SK-N-SH (cell line): ENCODE results near the gene ABHD2. TPM values are rescaled to one million over a fixed set of nuclear protein-coding genes. Genes with fewer than 3 reads are reported as not detected.

Source experiments
- CTCF ChIA-PET: fragments of 300-600, 350-600 bp; formaldehyde crosslinking; extraction: SDS; loops from one replicate; lab custom pipeline; 2021; lab: Yijun Ruan, JAX
- POLR2A ChIA-PET: fragments of 350-600 bp; sonication (Branson Sonifier 250); formaldehyde crosslinking; extraction: SDS; loops from one replicate; lab custom pipeline; 2020; ENCODE audit warnings: antibody characterized with exemption, inconsistent platforms; lab: Yijun Ruan, JAX
- DNase-seq: peaks from one replicate; pipeline ENCODE4 v3.0.0; 2012
- H2AFZ ChIP-seq: fragments of 200-600 bp; sonication (generic); 2 replicates; pipeline ENCODE4 v1.8.1; 2016; ENCODE audit warnings: antibody characterized with exemption, mild to moderate bottlenecking, low read depth
- H3F3A ChIP-seq: fragments of 200-600 bp; sonication (generic); replicated peaks from 2 replicates; pipeline ENCODE3; 2016; ENCODE audit warnings: antibody characterized with exemption, mild to moderate bottlenecking; ENCODE audit not compliant: insufficient read depth
- H3K27ac ChIP-seq, 2 experiments: fragments of 200-500 bp in 1 of 2; fragments of 200-600 bp in 1 of 2; sonication (Bioruptor generic) in 1 of 2; sonication (generic), shearing (Covaris generic) in 1 of 2; 2 replicates each; pipeline versions ENCODE4 v1.5.1 to v1.6.1; 2014 to 2016; ENCODE audit warnings: low read depth in 2 of 2, inconsistent platforms in 1 of 2, low read length in 1 of 2, mild to moderate bottlenecking in 1 of 2, mixed read lengths in 1 of 2
- H3K27me3 ChIP-seq: fragments of 200-600 bp; sonication (generic), shearing (Covaris generic); 2 replicates; pipeline ENCODE4 v1.6.1; 2016; ENCODE audit warnings: mixed run types; ENCODE audit not compliant: insufficient read depth
- H3K36me3 ChIP-seq, 2 experiments: fragments of 200-500 bp in 1 of 2; fragments of 200-600 bp in 1 of 2; sonication (Bioruptor generic) in 1 of 2; sonication (generic) in 1 of 2; replicated peaks in 1 of 2; 2 replicates each; pipeline versions ENCODE3 to v1.5.1; 2014 to 2016; ENCODE audit warnings: low read length in 1 of 2, mild to moderate bottlenecking in 1 of 2; ENCODE audit not compliant: insufficient read depth in 2 of 2, control insufficient read depth in 1 of 2
- H3K4me1 ChIP-seq, 2 experiments: fragments of 200-500 bp in 1 of 2; fragments of 200-600 bp in 1 of 2; sonication (Bioruptor generic) in 1 of 2; sonication (generic), shearing (Covaris generic) in 1 of 2; 2 replicates each; pipeline versions ENCODE4 v1.5.1 to v1.6.1; 2014 to 2016; ENCODE audit warnings: low read depth in 1 of 2, low read length in 1 of 2, mixed run types in 1 of 2; ENCODE audit not compliant: insufficient read depth in 2 of 2, control insufficient read depth in 1 of 2
- H3K4me2 ChIP-seq: fragments of 200-600 bp; sonication (generic), shearing (Covaris generic); 2 replicates; pipeline ENCODE4 v1.6.1; 2017; ENCODE audit warnings: mixed run types
- H3K4me3 ChIP-seq, 2 experiments: fragments of 200-500 bp in 1 of 2; fragments of 200-600 bp in 1 of 2; sonication (Bioruptor generic) in 1 of 2; sonication (generic), shearing (Covaris generic) in 1 of 2; 2 replicates each; pipeline versions ENCODE4 v1.5.1 to v1.8.1; 2014 to 2016; ENCODE audit warnings: low read depth in 2 of 2, inconsistent platforms in 1 of 2, low read length in 1 of 2, mild to moderate bottlenecking in 1 of 2, mixed read lengths in 1 of 2, moderate library complexity in 1 of 2
- H3K79me2 ChIP-seq: fragments of 200-600 bp; sonication (generic); 2 replicates; pipeline ENCODE4 v1.8.1; 2017; ENCODE audit warnings: mild to moderate bottlenecking; ENCODE audit not compliant: insufficient read depth
- H3K9ac ChIP-seq: fragments of 200-600 bp; sonication (generic); 2 replicates; pipeline ENCODE4 v1.6.1; 2017; ENCODE audit warnings: mixed run types
- H3K9me2 ChIP-seq: fragments of 200-600 bp; sonication (generic); 2 replicates; pipeline ENCODE4 v1.6.1; 2017; ENCODE audit warnings: mixed run types
- H3K9me3 ChIP-seq: fragments of 200-600 bp; sonication (generic); 2 replicates; pipeline ENCODE4 v1.6.1; 2017; ENCODE audit warnings: mixed run types, mild to moderate bottlenecking, moderate library complexity
- H4K20me1 ChIP-seq: fragments of 200-600 bp; sonication (generic); 2 replicates; pipeline ENCODE4 v1.6.1; 2017; ENCODE audit warnings: mild to moderate bottlenecking, mixed run types; ENCODE audit not compliant: insufficient read depth
- EP300 ChIP-seq, 2 experiments: IDR thresholded peaks; 2 replicates each; pipeline versions ENCODE4 v1.4.0 to v1.6.1; 2012; ENCODE audit warnings: borderline replicate concordance in 1 of 2, low read depth in 1 of 2, low read length in 1 of 2
- EZH2phosphoT487 ChIP-seq: fragments of 200-600 bp; sonication (generic); IDR thresholded peaks from 2 replicates; pipeline ENCODE4 v1.6.1; 2017; ENCODE audit warnings: low read depth, mixed run types, mild to moderate bottlenecking, antibody characterized with exemption, moderate library complexity, borderline replicate concordance
- FOXM1 ChIP-seq: IDR thresholded peaks from 2 replicates; pipeline ENCODE4 v1.4.0; 2012; ENCODE audit warnings: low read depth, mild to moderate bottlenecking
- GATA2 ChIP-seq: sonication (generic); formaldehyde crosslinking; IDR thresholded peaks from 2 replicates; pipeline ENCODE4 v1.5.0; 2020; ENCODE audit warnings: mild to moderate bottlenecking, missing genetic modification reagents
- JUND ChIP-seq: IDR thresholded peaks from 2 replicates; pipeline ENCODE4 v1.4.0; 2012
- MEF2A ChIP-seq: IDR thresholded peaks from 2 replicates; pipeline ENCODE4 v1.4.0; 2012; ENCODE audit warnings: low read depth, borderline replicate concordance
- NFIC ChIP-seq: IDR thresholded peaks from 2 replicates; pipeline ENCODE4 v1.4.0; 2012; ENCODE audit warnings: borderline replicate concordance
- POLR2AphosphoS5 ChIP-seq: IDR thresholded peaks from 2 replicates; pipeline ENCODE4 v1.6.1; 2012; ENCODE audit warnings: low read depth, low read length
- RCOR1 ChIP-seq: fragments of 150-350 bp; IDR thresholded peaks from 2 replicates; pipeline ENCODE4 v1.6.1; 2017; ENCODE audit warnings: antibody characterized with exemption, low read length
- RFX5 ChIP-seq: IDR thresholded peaks from 2 replicates; pipeline ENCODE4 v1.6.1; 2012; ENCODE audit warnings: mild to moderate bottlenecking, improper control_type of control experiment, low read length
- RXRA ChIP-seq: IDR thresholded peaks from 2 replicates; pipeline ENCODE4 v1.4.0; 2012; ENCODE audit warnings: low read depth, mild to moderate bottlenecking, borderline replicate concordance
- TCF12 ChIP-seq: IDR thresholded peaks from 2 replicates; pipeline ENCODE4 v1.4.0; 2012
- USF1 ChIP-seq: IDR thresholded peaks from 2 replicates; pipeline ENCODE4 v1.4.0; 2012; ENCODE audit warnings: low read depth, borderline replicate concordance
- USF2 ChIP-seq: fragments of 150-350 bp; IDR thresholded peaks from 2 replicates; pipeline ENCODE4 v1.6.1; 2017; ENCODE audit warnings: antibody characterized with exemption, low read length, low read depth, borderline replicate concordance
- YY1 ChIP-seq: IDR thresholded peaks from 2 replicates; pipeline ENCODE4 v1.4.0; 2012; ENCODE audit warnings: low read depth, mild to moderate bottlenecking
- WGBS: methylation state at CpG from one replicate; pipeline ENCODE4 v1.1.6; 2017; ENCODE audit warnings: low lambda C conversion rate; 5-methylcytosine and 5-hydroxymethylcytosine counted together
- polyA plus RNA-seq, 3 experiments: library from polyadenylated mRNA; depleted of rRNA; stranded (reverse); fragments of >200 nt; gene quantifications; 2 replicates each; pipeline ENCODE4 v1.2.3, GENCODE V29; 2012
- TF ChIP-seq, protein P1 (sequence below): IDR thresholded peaks from 2 replicates; pipeline ENCODE4; 2012
- TF ChIP-seq, protein P2 (sequence below): IDR thresholded peaks from 2 replicates; pipeline ENCODE4 v1.4.0; 2012; ENCODE audit warnings: low read depth, borderline replicate concordance
- TF ChIP-seq, protein P3 (sequence below): fragments of 150-350 bp; IDR thresholded peaks from 2 replicates; pipeline ENCODE4 v1.6.1; 2016; ENCODE audit warnings: mild to moderate bottlenecking, low read depth, low read length
- TF ChIP-seq, protein P4 (sequence below): IDR thresholded peaks from 2 replicates; pipeline ENCODE4 v1.4.0; 2012; ENCODE audit warnings: low read depth
- TF ChIP-seq, protein P5 (sequence below): IDR thresholded peaks from 2 replicates; pipeline ENCODE4 v1.6.1; 2012; ENCODE audit warnings: mild to moderate bottlenecking, low read depth, low read length, moderate library complexity

ABHD2 gene
- polyA plus RNA-seq, 1 of the 3 experiments (the other 2 are of a cell fraction) = 19.2 TPM

DNA sequence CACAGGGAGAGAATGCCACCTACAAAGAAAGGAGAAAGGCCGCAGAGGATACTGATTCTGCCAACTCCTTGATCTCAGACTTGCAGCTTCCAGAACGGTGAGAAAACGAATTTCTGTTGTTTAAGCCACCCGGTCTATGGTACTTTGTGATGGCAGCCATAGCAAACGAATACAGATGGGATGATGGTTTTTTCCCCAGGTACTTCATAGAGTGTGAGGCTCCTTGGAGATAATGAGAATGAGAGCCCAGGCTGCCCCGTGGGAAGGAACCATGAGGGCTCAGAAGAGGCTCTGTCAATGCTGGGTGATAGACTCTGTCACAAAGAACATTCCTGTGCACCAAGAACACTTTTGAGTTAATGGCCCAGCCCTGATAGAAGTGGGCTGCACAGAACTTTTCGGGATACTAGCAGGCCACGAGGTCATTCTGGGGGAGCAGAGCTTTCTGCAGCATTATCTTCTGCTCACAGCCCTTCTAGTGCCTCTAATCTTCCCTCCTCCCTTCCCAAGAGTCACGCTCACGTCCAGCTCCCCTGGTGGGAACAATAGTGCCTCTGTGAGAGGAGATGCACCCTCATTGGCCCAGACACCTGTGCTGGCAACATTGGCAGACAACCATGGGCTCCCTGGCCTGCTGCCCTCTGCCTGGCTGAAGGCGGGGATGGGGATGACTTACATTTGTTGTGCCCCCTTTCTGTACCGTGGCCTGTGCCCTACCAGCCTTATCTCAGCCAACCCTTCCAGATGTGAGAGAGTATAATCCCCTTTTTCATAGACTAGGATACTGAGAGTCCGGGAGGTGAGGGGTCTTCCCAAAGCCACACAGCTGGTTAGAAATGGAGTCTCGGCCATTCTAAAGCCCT is 138.3 kb downstream of the ABHD2 start:
- 71% methylated on average over 14 of the region's 14 CpGs for WGBS
- CTCF ChIA-PET = interaction anchor here (7.4 kb wide), 1 partner anchor 20 kb away, joined by 56 read pairs; no protein-coding TSS in a partner anchor
- no peak for DNase-seq

More for the DNA sequence above, 138.3 kb downstream of the ABHD2 start:
- H3K4me1 ChIP-seq = no peaks in the 10 kb centered on the region
- no peaks in the 10 kb centered on the region for H3F3A ChIP-seq
- H3K9me3 ChIP-seq = no peaks in the 10 kb centered on the region
- no peaks in the 10 kb centered on the region for H3K79me2 ChIP-seq
- H2AFZ ChIP-seq = no peak overlapping the region
- H3K9ac ChIP-seq = no peak overlapping the region
- no peaks in the 10 kb centered on the region for H3K9me2 ChIP-seq
- no peaks in the 10 kb centered on the region for H4K20me1 ChIP-seq
- POLR2A ChIA-PET = no interaction called here
- H3K27ac ChIP-seq = no peak overlapping the region
- no peaks in the 10 kb centered on the region for H3K27me3 ChIP-seq
- H3K4me3 ChIP-seq = no peak overlapping the region
- H3K4me2 ChIP-seq = no peak overlapping the region
- TF ChIP-seq RFX5 = no peak
- TF ChIP-seq TCF12 = no peak
- no peak for TF ChIP-seq FOXM1
- no peak for TF ChIP-seq EZH2phosphoT487
- no peak for TF ChIP-seq RXRA
- TF ChIP-seq POLR2AphosphoS5 = no peak
- TF ChIP-seq GATA2 (CRISPR knock-in tag) = no peak
- TF ChIP-seq USF2 = no peak
- TF ChIP-seq, protein P1, sequence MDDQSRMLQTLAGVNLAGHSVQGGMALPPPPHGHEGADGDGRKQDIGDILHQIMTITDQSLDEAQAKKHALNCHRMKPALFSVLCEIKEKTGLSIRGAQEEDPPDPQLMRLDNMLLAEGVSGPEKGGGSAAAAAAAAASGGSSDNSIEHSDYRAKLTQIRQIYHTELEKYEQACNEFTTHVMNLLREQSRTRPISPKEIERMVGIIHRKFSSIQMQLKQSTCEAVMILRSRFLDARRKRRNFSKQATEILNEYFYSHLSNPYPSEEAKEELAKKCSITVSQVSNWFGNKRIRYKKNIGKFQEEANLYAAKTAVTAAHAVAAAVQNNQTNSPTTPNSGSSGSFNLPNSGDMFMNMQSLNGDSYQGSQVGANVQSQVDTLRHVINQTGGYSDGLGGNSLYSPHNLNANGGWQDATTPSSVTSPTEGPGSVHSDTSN = no peak
- TF ChIP-seq NFIC = no peak
- TF ChIP-seq, protein P2, sequence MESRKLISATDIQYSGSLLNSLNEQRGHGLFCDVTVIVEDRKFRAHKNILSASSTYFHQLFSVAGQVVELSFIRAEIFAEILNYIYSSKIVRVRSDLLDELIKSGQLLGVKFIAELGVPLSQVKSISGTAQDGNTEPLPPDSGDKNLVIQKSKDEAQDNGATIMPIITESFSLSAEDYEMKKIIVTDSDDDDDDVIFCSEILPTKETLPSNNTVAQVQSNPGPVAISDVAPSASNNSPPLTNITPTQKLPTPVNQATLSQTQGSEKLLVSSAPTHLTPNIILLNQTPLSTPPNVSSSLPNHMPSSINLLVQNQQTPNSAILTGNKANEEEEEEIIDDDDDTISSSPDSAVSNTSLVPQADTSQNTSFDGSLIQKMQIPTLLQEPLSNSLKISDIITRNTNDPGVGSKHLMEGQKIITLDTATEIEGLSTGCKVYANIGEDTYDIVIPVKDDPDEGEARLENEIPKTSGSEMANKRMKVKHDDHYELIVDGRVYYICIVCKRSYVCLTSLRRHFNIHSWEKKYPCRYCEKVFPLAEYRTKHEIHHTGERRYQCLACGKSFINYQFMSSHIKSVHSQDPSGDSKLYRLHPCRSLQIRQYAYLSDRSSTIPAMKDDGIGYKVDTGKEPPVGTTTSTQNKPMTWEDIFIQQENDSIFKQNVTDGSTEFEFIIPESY = no peak
- TF ChIP-seq EP300 (IDR thresholded peaks at IDR 0.05; ENCODE audit: borderline replicate concordance in 1 of 2, low read depth in 1 of 2, low read length in 1 of 2) = no peak
- TF ChIP-seq, protein P3, sequence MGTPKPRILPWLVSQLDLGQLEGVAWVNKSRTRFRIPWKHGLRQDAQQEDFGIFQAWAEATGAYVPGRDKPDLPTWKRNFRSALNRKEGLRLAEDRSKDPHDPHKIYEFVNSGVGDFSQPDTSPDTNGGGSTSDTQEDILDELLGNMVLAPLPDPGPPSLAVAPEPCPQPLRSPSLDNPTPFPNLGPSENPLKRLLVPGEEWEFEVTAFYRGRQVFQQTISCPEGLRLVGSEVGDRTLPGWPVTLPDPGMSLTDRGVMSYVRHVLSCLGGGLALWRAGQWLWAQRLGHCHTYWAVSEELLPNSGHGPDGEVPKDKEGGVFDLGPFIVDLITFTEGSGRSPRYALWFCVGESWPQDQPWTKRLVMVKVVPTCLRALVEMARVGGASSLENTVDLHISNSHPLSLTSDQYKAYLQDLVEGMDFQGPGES = no peak
- no peak for TF ChIP-seq RCOR1
- TF ChIP-seq, protein P4, sequence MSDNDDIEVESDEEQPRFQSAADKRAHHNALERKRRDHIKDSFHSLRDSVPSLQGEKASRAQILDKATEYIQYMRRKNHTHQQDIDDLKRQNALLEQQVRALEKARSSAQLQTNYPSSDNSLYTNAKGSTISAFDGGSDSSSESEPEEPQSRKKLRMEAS = no peak
- TF ChIP-seq USF1 = no peak
- TF ChIP-seq, protein P5, sequence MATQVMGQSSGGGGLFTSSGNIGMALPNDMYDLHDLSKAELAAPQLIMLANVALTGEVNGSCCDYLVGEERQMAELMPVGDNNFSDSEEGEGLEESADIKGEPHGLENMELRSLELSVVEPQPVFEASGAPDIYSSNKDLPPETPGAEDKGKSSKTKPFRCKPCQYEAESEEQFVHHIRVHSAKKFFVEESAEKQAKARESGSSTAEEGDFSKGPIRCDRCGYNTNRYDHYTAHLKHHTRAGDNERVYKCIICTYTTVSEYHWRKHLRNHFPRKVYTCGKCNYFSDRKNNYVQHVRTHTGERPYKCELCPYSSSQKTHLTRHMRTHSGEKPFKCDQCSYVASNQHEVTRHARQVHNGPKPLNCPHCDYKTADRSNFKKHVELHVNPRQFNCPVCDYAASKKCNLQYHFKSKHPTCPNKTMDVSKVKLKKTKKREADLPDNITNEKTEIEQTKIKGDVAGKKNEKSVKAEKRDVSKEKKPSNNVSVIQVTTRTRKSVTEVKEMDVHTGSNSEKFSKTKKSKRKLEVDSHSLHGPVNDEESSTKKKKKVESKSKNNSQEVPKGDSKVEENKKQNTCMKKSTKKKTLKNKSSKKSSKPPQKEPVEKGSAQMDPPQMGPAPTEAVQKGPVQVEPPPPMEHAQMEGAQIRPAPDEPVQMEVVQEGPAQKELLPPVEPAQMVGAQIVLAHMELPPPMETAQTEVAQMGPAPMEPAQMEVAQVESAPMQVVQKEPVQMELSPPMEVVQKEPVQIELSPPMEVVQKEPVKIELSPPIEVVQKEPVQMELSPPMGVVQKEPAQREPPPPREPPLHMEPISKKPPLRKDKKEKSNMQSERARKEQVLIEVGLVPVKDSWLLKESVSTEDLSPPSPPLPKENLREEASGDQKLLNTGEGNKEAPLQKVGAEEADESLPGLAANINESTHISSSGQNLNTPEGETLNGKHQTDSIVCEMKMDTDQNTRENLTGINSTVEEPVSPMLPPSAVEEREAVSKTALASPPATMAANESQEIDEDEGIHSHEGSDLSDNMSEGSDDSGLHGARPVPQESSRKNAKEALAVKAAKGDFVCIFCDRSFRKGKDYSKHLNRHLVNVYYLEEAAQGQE = no peak
- TF ChIP-seq MEF2A = no peak
- no peak for TF ChIP-seq YY1
- TF ChIP-seq JUND = no peak
- H3K36me3 ChIP-seq = no peaks in the 10 kb centered on the region
